Esophagus squamous epithelium (tissue), 5 donors: ENCODE data around the gene CATSPER3. TPM values are rescaled to one million over a fixed set of nuclear protein-coding genes. Genes with fewer than 3 reads are reported as not detected.

ENCODE experiments used
- DNase-seq: peaks from one replicate; lab custom pipeline; 2025; lab: John Stamatoyannopoulos, UW
- H3K27ac ChIP-seq, 4 donors: fragments of 200-600 bp; sonication (generic); one replicate each; pipeline ENCODE4 v1.5.1; 2016 to 2019; ENCODE audit warnings: mild to moderate bottlenecking in 1 of 4
- H3K27me3 ChIP-seq, 4 donors: fragments of 200-600 bp; sonication (generic); 1 replicate in 3 of 4; 2 replicates in 1 of 4; pipeline versions ENCODE4 v1.5.1 to v1.6.0; 2017 to 2021; ENCODE audit warnings: antibody characterized with exemption in 1 of 4
- H3K36me3 ChIP-seq, 3 donors: fragments of 200-600 bp; sonication (generic); one replicate each; pipeline ENCODE4 v1.5.1; 2016 to 2019
- H3K4me1 ChIP-seq, 3 donors: fragments of 200-600 bp; sonication (generic); one replicate each; pipeline ENCODE4 v1.5.1; 2017 to 2019
- H3K4me3 ChIP-seq, 4 donors: fragments of 200-600 bp; sonication (generic); 1 replicate in 3 of 4; 2 replicates in 1 of 4; pipeline ENCODE4 v1.5.1; 2016 to 2019; ENCODE audit warnings: mild to moderate bottlenecking in 2 of 4, moderate library complexity in 1 of 4
- H3K9me3 ChIP-seq, 3 donors: fragments of 200-600 bp; sonication (generic); one replicate each; pipeline ENCODE4 v1.5.1; 2016 to 2019
- POLR2A ChIP-seq, 4 donors: fragments of 450-650 bp; IDR thresholded peaks; one replicate each; pipeline ENCODE4 v1.6.1; 2017; ENCODE audit warnings: antibody characterized with exemption in 4 of 4, mild to moderate bottlenecking in 4 of 4, moderate library complexity in 3 of 4
- whole genome bisulfite sequencing, 2 donors: methylation state at CpG; one replicate each; pipeline ENCODE4 v1.1.5; 2018; 5-methylcytosine and 5-hydroxymethylcytosine counted together
- intact Hi-C: fragments of 100-400 bp; cut with DNase I; formaldehyde crosslinking; loops from one replicate; pipeline ENCODE4 v1.15.0; 2022
- total RNA-seq, 4 donors: library from RNA; depleted of rRNA; stranded (reverse); fragments of >200 nt; gene quantifications; one replicate each; pipeline ENCODE4 v1.1.0, GENCODE V29; 2016
- TF ChIP-seq, protein P1 (sequence below), 6 experiments: fragments of 450-650 bp in 4 of 6; fragments of 200-600 bp in 2 of 6; sonication (generic) in 2 of 6; IDR thresholded peaks; one replicate each; pipeline ENCODE4 v1.5.1; 2016 to 2019; ENCODE audit warnings: antibody characterized with exemption in 6 of 6, mild to moderate bottlenecking in 4 of 6, moderate library complexity in 4 of 6
- donor health status: DM: yes; HTN: yes; CAD: no.

Gene CATSPER3
- total RNA-seq, 4 donors from 2014 or later, result 0.23 to 0.76 TPM; not detected in 2

DNA sequence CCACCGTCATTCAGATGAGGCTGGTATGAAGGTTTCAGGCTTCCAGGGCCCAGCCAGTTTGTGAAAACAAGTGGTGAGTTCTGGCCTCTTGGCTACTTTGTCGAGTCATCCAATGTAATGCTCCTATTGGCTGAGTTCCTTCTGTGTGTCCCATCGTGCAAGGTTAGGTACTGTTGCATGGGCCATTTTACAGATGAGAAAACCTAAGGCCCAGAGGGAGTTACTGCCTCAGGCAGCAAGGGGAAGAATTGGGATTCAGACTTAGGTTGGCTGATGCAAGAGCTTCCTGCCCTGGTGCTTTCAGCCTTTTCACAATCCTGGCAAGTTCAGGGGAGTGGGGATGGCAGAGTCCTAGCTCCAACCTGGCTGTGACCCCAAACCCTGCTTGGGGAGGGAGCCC is 83.7 kb downstream of the CATSPER3 start:
- no peak overlapping the region for H3K27ac ChIP-seq
- H3K4me3 ChIP-seq, result no peak overlapping the region
- H3K4me1 ChIP-seq, result peaks cover 9 to 22% (median 14%) of the 10 kb centered on the region in 3 donors
- DNase-seq, result no peak
- H3K36me3 ChIP-seq, result no peaks in the 10 kb centered on the region
- H3K27me3 ChIP-seq, result peaks cover 0 to 46% (median 0%) of the 10 kb centered on the region in 4 donors
- no peaks in the 10 kb centered on the region for H3K9me3 ChIP-seq
- TF ChIP-seq, protein P1, sequence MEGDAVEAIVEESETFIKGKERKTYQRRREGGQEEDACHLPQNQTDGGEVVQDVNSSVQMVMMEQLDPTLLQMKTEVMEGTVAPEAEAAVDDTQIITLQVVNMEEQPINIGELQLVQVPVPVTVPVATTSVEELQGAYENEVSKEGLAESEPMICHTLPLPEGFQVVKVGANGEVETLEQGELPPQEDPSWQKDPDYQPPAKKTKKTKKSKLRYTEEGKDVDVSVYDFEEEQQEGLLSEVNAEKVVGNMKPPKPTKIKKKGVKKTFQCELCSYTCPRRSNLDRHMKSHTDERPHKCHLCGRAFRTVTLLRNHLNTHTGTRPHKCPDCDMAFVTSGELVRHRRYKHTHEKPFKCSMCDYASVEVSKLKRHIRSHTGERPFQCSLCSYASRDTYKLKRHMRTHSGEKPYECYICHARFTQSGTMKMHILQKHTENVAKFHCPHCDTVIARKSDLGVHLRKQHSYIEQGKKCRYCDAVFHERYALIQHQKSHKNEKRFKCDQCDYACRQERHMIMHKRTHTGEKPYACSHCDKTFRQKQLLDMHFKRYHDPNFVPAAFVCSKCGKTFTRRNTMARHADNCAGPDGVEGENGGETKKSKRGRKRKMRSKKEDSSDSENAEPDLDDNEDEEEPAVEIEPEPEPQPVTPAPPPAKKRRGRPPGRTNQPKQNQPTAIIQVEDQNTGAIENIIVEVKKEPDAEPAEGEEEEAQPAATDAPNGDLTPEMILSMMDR (IDR thresholded peaks at IDR 0.05), result no peak
- no peak for TF ChIP-seq POLR2A (IDR thresholded peaks at IDR 0.05)
- intact Hi-C loops, result no loop called here
- WGBS, 2 donors, result 64 to 65% methylated on average over 2 to 3 of the region's 3 CpGs

DNA sequence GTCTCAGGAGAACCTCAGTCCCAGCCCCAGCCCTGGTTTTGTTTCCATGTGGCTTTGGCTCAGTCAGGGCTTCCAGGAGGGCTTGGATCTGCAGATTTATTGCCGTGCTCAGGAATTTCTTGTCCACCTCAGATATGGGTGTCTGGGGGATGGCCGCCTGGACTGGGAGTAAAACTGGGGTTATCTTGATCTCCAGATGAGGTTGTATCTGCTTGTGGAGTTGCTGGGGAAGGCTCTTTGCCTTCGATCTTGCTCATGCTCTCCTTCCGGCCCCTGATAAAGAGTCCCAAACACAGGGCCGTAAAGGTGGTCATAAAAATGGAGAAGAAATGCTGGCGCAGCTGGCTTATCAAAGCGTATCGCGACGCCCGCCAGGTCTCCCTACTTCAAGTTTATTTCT is 84.2 kb downstream of the CATSPER3 start:
- H3K36me3 ChIP-seq, result no peaks in the 10 kb centered on the region
- H3K27me3 ChIP-seq, result peaks cover 0 to 43% (median 0%) of the 10 kb centered on the region in 4 donors
- no peaks in the 10 kb centered on the region for H3K9me3 ChIP-seq
- WGBS, 2 donors, result 66 to 79% methylated on average over 9 of the region's 11 CpGs
- no peak overlapping the region for H3K27ac ChIP-seq
- no peak for DNase-seq
- intact Hi-C loops, result no loop called here
- H3K4me1 ChIP-seq, result peaks cover 8 to 17% (median 9%) of the 10 kb centered on the region in 3 donors
- TF ChIP-seq POLR2A (IDR thresholded peaks at IDR 0.05), result no peak
- TF ChIP-seq, protein P1 (IDR thresholded peaks at IDR 0.05), result no peak
- no peak overlapping the region for H3K4me3 ChIP-seq

DNA sequence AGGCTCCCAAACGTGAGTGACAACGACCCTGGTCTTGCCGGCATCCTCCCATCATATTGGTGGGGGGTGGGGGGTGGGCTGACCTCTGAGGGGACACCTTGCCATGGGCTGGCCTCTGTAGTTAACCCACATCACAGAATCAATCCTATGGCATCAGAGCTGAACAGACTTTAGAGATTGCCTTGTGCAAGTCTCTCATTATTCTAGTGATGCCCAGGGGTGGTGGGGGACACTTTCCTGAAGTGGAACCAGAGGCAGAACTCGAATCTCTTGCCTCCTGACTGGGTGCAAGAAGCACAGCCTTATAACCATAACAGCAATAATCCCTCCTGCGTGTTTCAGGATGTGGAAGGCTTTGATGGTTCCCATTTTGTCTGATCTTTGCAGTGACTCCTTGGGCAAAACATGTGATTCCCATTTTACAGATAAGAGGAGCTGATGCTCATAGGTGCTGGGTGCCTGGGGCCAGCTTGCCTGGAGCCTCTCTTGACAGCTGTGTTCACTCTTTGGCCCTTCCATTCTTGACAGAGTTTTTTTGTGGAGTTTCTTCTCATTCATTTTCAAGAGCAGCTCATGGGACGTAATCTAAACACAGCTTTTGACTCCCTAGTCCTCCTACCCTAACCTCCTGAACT is 84.9 kb downstream of the CATSPER3 start:
- Histone ChIP-seq H3K4me1 (peaks cover 0 to 10% (median 1%) of the 10 kb centered on the region in 3 donors), H3K36me3 (no peaks in the 10 kb centered on the region), H3K9me3 (no peaks in the 10 kb centered on the region), H3K4me3 (no peak overlapping the region), H3K27me3 (peaks cover 0 to 43% (median 0%) of the 10 kb centered on the region in 4 donors), H3K27ac (no peak overlapping the region)
- intact Hi-C loops, result no loop called here
- no peak for DNase-seq
- TF ChIP-seq POLR2A (IDR thresholded peaks at IDR 0.05), result no peak
- TF ChIP-seq, protein P1 (IDR thresholded peaks at IDR 0.05), result no peak
- 64 to 91% methylated on average over 5 of the region's 6 CpGs for WGBS, 2 donors

GRCh38 chr5:135053278-135053677 is 85.6 kb downstream of the CATSPER3 start:
- Histone ChIP-seq H3K27me3 (peaks cover 0 to 43% (median 0%) of the 10 kb centered on the region in 4 donors), H3K4me1 (peaks cover 0 to 5% (median 0%) of the 10 kb centered on the region in 3 donors), H3K4me3 (no peak overlapping the region), H3K9me3 (no peaks in the 10 kb centered on the region), H3K27ac (no peak overlapping the region), H3K36me3 (no peaks in the 10 kb centered on the region)
- DNase-seq, result no peak
- no peak for TF ChIP-seq POLR2A (IDR thresholded peaks at IDR 0.05)
- intact Hi-C loops, result no loop called here
- 73 to 74% methylated on average over 2 to 3 of the region's 3 CpGs for WGBS, 2 donors

DNA sequence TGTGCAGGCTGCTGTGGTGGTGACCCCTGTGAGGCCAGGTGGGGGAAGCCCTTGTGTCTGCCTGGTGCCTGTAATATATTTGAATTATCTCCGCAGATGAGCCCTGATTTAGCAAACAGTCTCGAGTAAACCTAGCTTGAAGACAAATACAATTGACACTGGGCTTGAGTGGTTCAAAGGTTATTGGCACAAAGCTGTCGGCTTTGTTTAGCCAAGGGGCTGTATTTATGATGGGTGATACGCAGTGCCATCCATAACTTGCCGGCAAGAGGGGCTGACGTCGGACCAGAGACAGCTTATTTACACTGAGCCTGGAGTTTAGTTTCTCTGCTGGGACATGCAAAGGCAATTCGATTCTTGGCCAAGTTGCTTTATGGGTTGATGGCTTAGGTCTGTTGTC is 86.3 kb downstream of the CATSPER3 start:
- Histone ChIP-seq H3K9me3 (no peaks in the 10 kb centered on the region), H3K36me3 (no peaks in the 10 kb centered on the region), H3K4me1 (peaks cover 0 to 5% (median 0%) of the 10 kb centered on the region in 3 donors), H3K4me3 (no peak overlapping the region), H3K27ac (peak overlapping the region in 1 of 4 donors; percentile 1), H3K27me3 (peaks cover 0 to 37% (median 0%) of the 10 kb centered on the region in 4 donors)
- intact Hi-C loops, result no loop called here
- WGBS, 2 donors, result 56 to 81% methylated on average over 7 to 8 of the region's 8 CpGs
- TF ChIP-seq, protein P1 (IDR thresholded peaks at IDR 0.05), result no peak
- TF ChIP-seq POLR2A (IDR thresholded peaks at IDR 0.05), result no peak
- no peak for DNase-seq
